Smooth muscle cell (in vitro differentiated cells): ENCODE measurements around the gene COL15A1. TPM values are rescaled to one million over a fixed set of nuclear protein-coding genes. Genes with fewer than 3 reads are reported as not detected.

ENCODE experiments used
- DNase-seq: peaks from one replicate; lab custom pipeline; 2025; ENCODE audit not compliant: unreplicated experiment; lab: John Stamatoyannopoulos, UW
- H2AFZ ChIP-seq: fragments of 200-600 bp; sonication (generic); 2 replicates; pipeline ENCODE4 v1.6.0; 2016; ENCODE audit warnings: antibody characterized with exemption, low read depth, mild to moderate bottlenecking
- H3F3A ChIP-seq: fragments of 200-600 bp; sonication (generic); 2 replicates; pipeline ENCODE4 v1.6.0; 2017; ENCODE audit warnings: antibody characterized with exemption, low read depth
- H3K27ac ChIP-seq: fragments of 200-600 bp; sonication (generic); 2 replicates; pipeline ENCODE4 v1.5.1; 2016; ENCODE audit warnings: low read depth, mild to moderate bottlenecking
- H3K27me3 ChIP-seq: fragments of 200-600 bp; sonication (generic); 2 replicates; pipeline ENCODE4 v1.6.1; 2016; ENCODE audit warnings: low read depth, mild to moderate bottlenecking
- H3K36me3 ChIP-seq: fragments of 200-600 bp; sonication (generic); 2 replicates; pipeline ENCODE4 v1.5.1; 2016; ENCODE audit warnings: low read depth
- H3K4me1 ChIP-seq: fragments of 200-600 bp; sonication (generic); 2 replicates; pipeline ENCODE4 v1.5.1; 2016; ENCODE audit warnings: low read depth
- H3K4me2 ChIP-seq: fragments of 200-600 bp; sonication (generic); 2 replicates; pipeline ENCODE4 v1.6.0; 2016; ENCODE audit warnings: mild to moderate bottlenecking
- H3K4me3 ChIP-seq: fragments of 200-600 bp; sonication (generic); 2 replicates; pipeline ENCODE4 v1.5.1; 2016; ENCODE audit warnings: mild to moderate bottlenecking
- H3K79me2 ChIP-seq: fragments of 200-600 bp; sonication (generic); 2 replicates; pipeline ENCODE4 v1.6.0; 2016; ENCODE audit warnings: low read depth, mild to moderate bottlenecking
- H3K9ac ChIP-seq: fragments of 200-600 bp; sonication (generic); 2 replicates; pipeline ENCODE4 v1.6.0; 2016; ENCODE audit warnings: low read depth
- H3K9me3 ChIP-seq: fragments of 200-600 bp; sonication (generic); replicated peaks from 2 replicates; pipeline ENCODE4 v1.5.1; 2016; ENCODE audit warnings: low read depth
- H4K20me1 ChIP-seq: fragments of 200-600 bp; sonication (generic); 2 replicates; pipeline ENCODE4 v1.6.0; 2016; ENCODE audit warnings: low read depth
- WGBS: methylation state at CpG from one replicate; pipeline ENCODE4 v1.1.7; 2016; ENCODE audit warnings: low lambda C conversion rate; 5-methylcytosine and 5-hydroxymethylcytosine counted together
- polyA plus RNA-seq: library from polyadenylated mRNA; unstranded; fragments of >200 nt; fragmentation: Nextera tagmentation; extraction: Ambion mirVana; gene quantifications from 2 replicates; pipeline ENCODE4 v1.2.1, GENCODE V29; 2016
- total RNA-seq: library from RNA; depleted of rRNA; stranded (reverse); fragments of >200 nt; gene quantifications from 2 replicates; pipeline ENCODE4 v1.2.3, GENCODE V29; 2014
- TF ChIP-seq, protein P1 (sequence below): fragments of 200-600 bp; sonication (generic); IDR thresholded peaks from 2 replicates; pipeline ENCODE4 v1.5.1; 2017; ENCODE audit warnings: borderline replicate concordance, mild to moderate bottlenecking, antibody characterized with exemption; ENCODE audit not compliant: insufficient read depth, poor library complexity, severe bottlenecking

COL15A1 gene
- total and polyA plus RNA-seq, 2 experiments from 2014 or later = 222 to 293 TPM

DNA sequence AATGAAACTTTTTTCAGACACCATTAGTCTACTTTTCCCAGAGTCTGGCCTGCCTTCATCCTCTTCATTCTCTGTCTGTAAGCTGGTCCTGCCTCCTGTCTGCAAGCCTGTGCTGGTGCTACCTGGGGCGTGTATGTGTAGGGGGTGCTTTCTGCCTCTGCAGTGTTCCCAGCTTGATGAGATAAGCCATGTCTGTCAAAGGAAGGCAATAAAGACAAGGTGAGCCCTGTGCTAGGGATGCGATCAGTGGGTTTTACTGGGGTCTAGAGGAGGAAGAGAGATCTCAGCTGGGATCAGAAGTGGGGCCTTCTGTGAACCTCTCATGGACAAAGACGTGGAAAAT is 83.2 kb downstream of the COL15A1 start:
- Histone ChIP-seq H3K4me1 (peaks cover 5% of the 10 kb centered on the region), H3F3A (peaks cover 21% of the 10 kb centered on the region), H3K4me2 (no peak overlapping the region), H4K20me1 (no peaks in the 10 kb centered on the region), H3K9me3 (no peaks in the 10 kb centered on the region), H3K27me3 (no peaks in the 10 kb centered on the region), H2AFZ (no peak overlapping the region), H3K79me2 (no peaks in the 10 kb centered on the region), H3K9ac (no peak overlapping the region), H3K4me3 (no peak overlapping the region), H3K36me3 (no peaks in the 10 kb centered on the region), H3K27ac (no peak overlapping the region)
- 88% methylated on average over 3 of the region's 3 CpGs for WGBS
- TF ChIP-seq, protein P1, sequence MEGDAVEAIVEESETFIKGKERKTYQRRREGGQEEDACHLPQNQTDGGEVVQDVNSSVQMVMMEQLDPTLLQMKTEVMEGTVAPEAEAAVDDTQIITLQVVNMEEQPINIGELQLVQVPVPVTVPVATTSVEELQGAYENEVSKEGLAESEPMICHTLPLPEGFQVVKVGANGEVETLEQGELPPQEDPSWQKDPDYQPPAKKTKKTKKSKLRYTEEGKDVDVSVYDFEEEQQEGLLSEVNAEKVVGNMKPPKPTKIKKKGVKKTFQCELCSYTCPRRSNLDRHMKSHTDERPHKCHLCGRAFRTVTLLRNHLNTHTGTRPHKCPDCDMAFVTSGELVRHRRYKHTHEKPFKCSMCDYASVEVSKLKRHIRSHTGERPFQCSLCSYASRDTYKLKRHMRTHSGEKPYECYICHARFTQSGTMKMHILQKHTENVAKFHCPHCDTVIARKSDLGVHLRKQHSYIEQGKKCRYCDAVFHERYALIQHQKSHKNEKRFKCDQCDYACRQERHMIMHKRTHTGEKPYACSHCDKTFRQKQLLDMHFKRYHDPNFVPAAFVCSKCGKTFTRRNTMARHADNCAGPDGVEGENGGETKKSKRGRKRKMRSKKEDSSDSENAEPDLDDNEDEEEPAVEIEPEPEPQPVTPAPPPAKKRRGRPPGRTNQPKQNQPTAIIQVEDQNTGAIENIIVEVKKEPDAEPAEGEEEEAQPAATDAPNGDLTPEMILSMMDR = no peak
- no peak for DNase-seq

DNA sequence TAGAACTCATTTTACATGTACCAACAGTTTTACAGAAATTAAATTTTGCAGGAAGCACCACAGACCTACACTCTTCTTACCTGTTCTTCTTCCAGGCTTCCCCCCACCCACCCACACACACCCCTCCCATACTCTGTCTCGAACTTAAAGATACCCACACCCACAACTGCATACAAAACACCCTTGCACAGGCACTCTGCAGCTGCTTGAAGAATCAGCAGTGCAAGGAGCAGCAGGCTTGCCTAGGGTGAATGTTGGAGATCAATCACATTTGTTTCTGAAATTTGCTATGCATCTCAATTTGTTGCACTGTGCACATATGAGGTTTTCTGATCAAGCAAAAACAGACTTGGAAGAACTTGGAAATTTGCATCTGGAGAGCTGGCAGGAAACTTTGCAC is 83.7 kb downstream of the COL15A1 start:
- no peak overlapping the region for H2AFZ ChIP-seq
- peaks cover 21% of the 10 kb centered on the region for H3F3A ChIP-seq
- no peak overlapping the region for H3K9ac ChIP-seq
- no peaks in the 10 kb centered on the region for H3K79me2 ChIP-seq
- H3K27me3 ChIP-seq = no peaks in the 10 kb centered on the region
- DNase-seq = no peak
- no peak overlapping the region for H3K27ac ChIP-seq
- H3K36me3 ChIP-seq = no peaks in the 10 kb centered on the region
- WGBS = 86% methylated on average over 1 of the region's 1 CpG
- H4K20me1 ChIP-seq = no peaks in the 10 kb centered on the region
- H3K4me2 ChIP-seq = no peak overlapping the region
- TF ChIP-seq, protein P1 = no peak
- peaks cover 5% of the 10 kb centered on the region for H3K4me1 ChIP-seq
- H3K4me3 ChIP-seq = no peak overlapping the region
- H3K9me3 ChIP-seq = no peaks in the 10 kb centered on the region

DNA sequence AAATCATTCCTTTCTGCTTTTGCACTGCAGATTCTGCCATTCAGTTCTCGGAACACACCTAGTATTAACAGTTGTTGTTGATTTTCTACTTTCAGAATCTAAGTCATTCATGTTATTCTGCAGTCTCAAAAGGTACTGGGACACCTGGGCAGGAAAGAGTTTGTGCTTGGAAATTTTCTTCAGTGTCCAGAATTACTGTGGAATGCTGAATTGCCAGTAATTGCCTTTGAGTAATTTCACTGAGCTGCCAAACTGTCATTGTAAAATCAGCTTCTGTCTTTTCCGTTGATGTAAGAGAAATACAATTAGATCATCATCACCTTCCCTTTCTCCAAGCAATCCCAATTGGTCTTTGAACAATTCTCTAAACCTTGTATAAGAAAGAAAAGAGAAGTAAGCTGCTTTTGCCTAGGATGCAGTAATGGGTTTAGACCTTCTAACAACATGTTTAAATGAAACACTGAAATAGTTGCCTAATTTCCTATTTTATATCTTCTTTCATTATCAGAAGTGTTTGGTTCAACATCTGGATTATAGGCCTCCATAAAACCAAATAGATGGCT is 85.5 kb downstream of the COL15A1 start:
- Histone ChIP-seq H3K4me2 (peak overlapping the region; percentile 37), H3F3A (peaks cover 21% of the 10 kb centered on the region), H3K9me3 (no peaks in the 10 kb centered on the region), H3K4me1 (peaks cover 5% of the 10 kb centered on the region), H3K9ac (no peak overlapping the region), H3K4me3 (no peak overlapping the region), H3K36me3 (no peaks in the 10 kb centered on the region), H2AFZ (no peak overlapping the region), H3K79me2 (no peaks in the 10 kb centered on the region), H3K27ac (peak overlapping the region; percentile 71), H3K27me3 (no peaks in the 10 kb centered on the region), H4K20me1 (no peaks in the 10 kb centered on the region)
- no peak for DNase-seq
- 52% methylated on average over 2 of the region's 2 CpGs for WGBS
- TF ChIP-seq, protein P1 = no peak

DNA sequence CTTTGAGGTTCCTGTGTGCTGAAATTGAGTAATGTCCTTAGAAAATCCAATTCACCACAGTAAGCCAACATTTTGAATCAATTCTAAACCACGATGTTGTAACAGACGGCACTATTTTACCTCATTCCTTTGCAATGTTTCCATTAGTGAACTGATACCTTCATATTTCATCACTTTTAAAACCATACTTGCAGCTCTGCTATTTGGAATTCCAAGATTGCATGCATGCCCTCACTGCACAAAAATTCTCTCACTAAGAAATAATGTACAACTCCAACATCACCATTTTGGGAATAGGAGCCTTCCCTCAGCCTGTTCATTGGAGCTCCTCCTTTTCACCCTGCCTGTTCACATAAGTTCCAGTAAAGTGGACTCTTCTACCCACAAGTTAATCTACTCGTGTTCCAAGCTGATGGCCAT is 86.4 kb downstream of the COL15A1 start:
- Histone ChIP-seq H3K4me2 (peak overlapping the region; percentile 48), H2AFZ (no peak overlapping the region), H3K9ac (no peak overlapping the region), H3K27ac (peak overlapping the region; percentile 71), H4K20me1 (no peaks in the 10 kb centered on the region), H3K27me3 (no peaks in the 10 kb centered on the region), H3K36me3 (no peaks in the 10 kb centered on the region), H3K4me3 (no peak overlapping the region), H3K4me1 (peaks cover 5% of the 10 kb centered on the region), H3K9me3 (no peaks in the 10 kb centered on the region), H3F3A (peaks cover 21% of the 10 kb centered on the region), H3K79me2 (no peaks in the 10 kb centered on the region)
- no peak for DNase-seq
- WGBS = 6% methylated on average over 3 of the region's 3 CpGs
- TF ChIP-seq, protein P1 = no peak
